Measurements from ENCODE around the gene IGFBP5. TPM values are rescaled to one million over a fixed set of nuclear protein-coding genes. Genes with fewer than 3 reads are reported as not detected.

Gene IGFBP5
- total and polyA plus RNA-seq, 7 donors = 44.9 to 451 (median 216) TPM

GRCh38 chr2:216727346-216728122 lies 32.2 kb upstream of the IGFBP5 start:
- DNase-seq (no peak), ATAC-seq (no peak)
- H3K27me3 ChIP-seq (ENCODE audit: insufficient read depth in 3 of 3, low read length in 2 of 3) = no peaks in the 10 kb centered on the region
- WGBS, 3 donors = 89 to 93% (median 91%) methylated on average over 8 of the region's 8 CpGs
- H3K4me1 ChIP-seq = no peaks in the 10 kb centered on the region
- no peaks in the 10 kb centered on the region for H3K9me3 ChIP-seq
- intact Hi-C loops (cut with DNase I) = no loop called here
- TF ChIP-seq CTCF (IDR thresholded peaks at IDR 0.05) = no peak
- H3K4me3 ChIP-seq = no peak overlapping the region
- no peaks in the 10 kb centered on the region for H3K36me3 ChIP-seq (ENCODE audit: insufficient read depth in 1 of 2, low read depth in 1 of 2)
- no peak overlapping the region for H3K27ac ChIP-seq

- DNase-seq (no peak), ATAC-seq (no peak)
- Histone ChIP-seq H3K36me3 (ENCODE audit: insufficient read depth in 1 of 2, low read depth in 1 of 2) (no peaks in the 10 kb centered on the region), H3K9me3 (no peaks in the 10 kb centered on the region), H3K4me3 (no peak overlapping the region), H3K27ac (no peak overlapping the region), H3K27me3 (ENCODE audit: insufficient read depth in 3 of 3, low read length in 2 of 3) (no peaks in the 10 kb centered on the region), H3K4me1 (no peaks in the 10 kb centered on the region)
- 93 to 96% (median 95%) methylated on average over 5 of the region's 5 CpGs for WGBS, 3 donors
- no peak for TF ChIP-seq CTCF (IDR thresholded peaks at IDR 0.05)
- intact Hi-C loops (cut with DNase I) = no loop called here
These were observed 28.8 kb upstream of the IGFBP5 start for GRCh38 chr2:216724190-216724589.

- H3K4me3 ChIP-seq = no peak overlapping the region
- no peak for TF ChIP-seq CTCF (IDR thresholded peaks at IDR 0.05)
- WGBS, 3 donors = 96 to 97% (median 96%) methylated on average over 1 of the region's 1 CpG
- H3K4me1 ChIP-seq = no peaks in the 10 kb centered on the region
- H3K9me3 ChIP-seq = no peaks in the 10 kb centered on the region
- H3K27ac ChIP-seq = no peak overlapping the region
- ATAC-seq = no peak
- no peaks in the 10 kb centered on the region for H3K36me3 ChIP-seq (ENCODE audit: insufficient read depth in 1 of 2, low read depth in 1 of 2)
- H3K27me3 ChIP-seq (ENCODE audit: insufficient read depth in 3 of 3, low read length in 2 of 3) = no peaks in the 10 kb centered on the region
- DNase-seq = no peak
- intact Hi-C loops (cut with DNase I) = no loop called here
These were observed 25.8 kb upstream of the IGFBP5 start for GRCh38 chr2:216721141-216721540.

GRCh38 chr2:216720722-216721121 lies 25.4 kb upstream of the IGFBP5 start:
- H3K36me3 ChIP-seq (ENCODE audit: insufficient read depth in 1 of 2, low read depth in 1 of 2) = no peaks in the 10 kb centered on the region
- H3K9me3 ChIP-seq = no peaks in the 10 kb centered on the region
- no peak overlapping the region for H3K27ac ChIP-seq
- H3K4me1 ChIP-seq = no peaks in the 10 kb centered on the region
- H3K4me3 ChIP-seq = no peak overlapping the region
- no peaks in the 10 kb centered on the region for H3K27me3 ChIP-seq (ENCODE audit: insufficient read depth in 3 of 3, low read length in 2 of 3)
- TF ChIP-seq CTCF (IDR thresholded peaks at IDR 0.05) = no peak
- DNase-seq (no peak), ATAC-seq (no peak)
- intact Hi-C loops (cut with DNase I) = no loop called here
- 91 to 95% (median 94%) methylated on average over 4 of the region's 4 CpGs for WGBS, 3 donors

Measured in psoas muscle (tissue), 8 donors.